Stimulated activated naive B cell treated with anti-CD40 and anti-IgM and Interleukin-4, amounts not matched to agents 10 μg/mL and 1 μg/mL and 100 μg/mL, for 72 hours (primary cell): ENCODE data around the gene PPP2R5D.
A peak's percentile ranks its signal among the peaks of the same experiment; 100 is the strongest.
"Not testable (repeated sequence)": the region's sequence is repeated elsewhere in the genome, so short reads cannot be mapped to it uniquely, and the experiment has no call there.

Experiments
- ATAC-seq, 2 donors: fragments of 150-1000 bp; cut with Tn5 transposase; replicated peaks; 2 replicates each; pipeline ENCODE4 v1.10.0; 2021; ENCODE audit warnings: moderate library complexity in 1 of 2
- DNase-seq: peaks from one replicate; pipeline ENCODE4 v3.0.0; 2021
- H3K27ac Mint-ChIP-seq: one replicate; pipeline ENCODE4 v1.8.0; 2022; ENCODE audit warnings: mild to moderate bottlenecking, mixed read lengths
- H3K27me3 Mint-ChIP-seq, 2 donors: one replicate each; pipeline ENCODE4 v1.8.0; 2022; ENCODE audit warnings: mixed read lengths in 2 of 2
- H3K36me3 Mint-ChIP-seq, 2 donors: one replicate each; pipeline ENCODE4 v1.8.0; 2022; ENCODE audit warnings: mixed read lengths in 2 of 2, mild to moderate bottlenecking in 1 of 2
- H3K4me1 Mint-ChIP-seq, 2 donors: one replicate each; pipeline ENCODE4 v1.8.0; 2022; ENCODE audit warnings: mixed read lengths in 2 of 2, mild to moderate bottlenecking in 1 of 2
- H3K4me3 Mint-ChIP-seq, 2 donors: one replicate each; pipeline ENCODE4 v1.8.0; 2022; ENCODE audit warnings: mild to moderate bottlenecking in 2 of 2, mixed read lengths in 2 of 2, moderate library complexity in 1 of 2
- H3K9me3 Mint-ChIP-seq, 2 donors: one replicate each; pipeline ENCODE4 v1.8.0; 2022; ENCODE audit warnings: mixed read lengths in 2 of 2, mild to moderate bottlenecking in 1 of 2

Gene PPP2R5D

DNA sequence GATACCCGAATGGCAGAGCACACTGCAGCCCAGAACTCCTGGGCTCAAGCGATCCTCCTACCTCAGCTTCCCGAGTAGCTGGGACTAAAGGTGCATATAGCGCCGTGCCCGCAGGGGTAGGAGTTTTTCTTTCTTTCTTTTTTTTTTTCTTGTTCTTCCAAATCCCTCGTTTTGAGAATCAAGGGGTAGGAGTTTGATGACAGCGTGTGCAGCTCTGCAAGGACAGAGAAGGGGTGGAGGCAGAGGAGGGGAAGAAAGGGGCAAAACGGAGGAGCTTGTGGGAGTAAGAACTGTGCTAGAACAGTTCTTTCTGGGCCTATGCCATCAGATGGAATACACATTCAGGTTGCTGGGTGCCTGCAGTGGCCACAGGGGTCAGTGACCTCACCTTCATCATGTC, 52.3 kb downstream of the PPP2R5D start:
- H3K4me1 Mint-ChIP-seq: peaks cover 4 to 6% of the 10 kb centered on the region in 2 donors
- H3K27me3 Mint-ChIP-seq: no peaks in the 10 kb centered on the region
- H3K4me3 Mint-ChIP-seq: no peak overlapping the region
- no peak for ATAC-seq
- peak overlapping the region; percentile 20 for H3K27ac Mint-ChIP-seq
- H3K36me3 Mint-ChIP-seq: peaks cover 36 to 70% of the 10 kb centered on the region in 2 donors
- DNase-seq: no peak
- H3K9me3 Mint-ChIP-seq: no peaks in the 10 kb centered on the region

DNA sequence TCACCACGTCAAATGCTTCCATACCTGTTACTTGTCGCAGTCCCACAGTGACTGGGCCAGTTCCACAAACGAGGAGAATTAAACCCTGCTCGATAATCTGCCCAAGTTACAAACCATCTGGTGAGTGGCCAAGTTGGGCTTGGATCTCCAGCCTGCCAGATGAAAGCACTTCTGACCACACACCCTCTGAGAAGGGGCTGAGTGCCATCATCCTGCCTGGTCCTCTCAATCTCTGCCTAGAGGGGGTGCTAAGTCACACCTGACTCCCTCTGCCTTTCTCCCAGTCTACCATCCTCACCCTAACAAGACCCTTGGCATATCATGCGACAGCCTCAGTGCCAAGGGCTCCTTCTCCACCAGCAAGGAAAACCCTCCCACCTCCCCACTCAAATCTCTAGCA, 52.8 kb downstream of the PPP2R5D start:
- H3K9me3 Mint-ChIP-seq: no peaks in the 10 kb centered on the region
- ATAC-seq (no peak), DNase-seq (no peak)
- H3K4me1 Mint-ChIP-seq: peaks cover 4 to 6% of the 10 kb centered on the region in 2 donors
- H3K27me3 Mint-ChIP-seq: no peaks in the 10 kb centered on the region
- peak overlapping the region; percentile 10 for H3K27ac Mint-ChIP-seq
- H3K36me3 Mint-ChIP-seq: peaks cover 35 to 70% of the 10 kb centered on the region in 2 donors
- peak overlapping the region in 1 of 2 donors; percentile 19 for H3K4me3 Mint-ChIP-seq

DNA sequence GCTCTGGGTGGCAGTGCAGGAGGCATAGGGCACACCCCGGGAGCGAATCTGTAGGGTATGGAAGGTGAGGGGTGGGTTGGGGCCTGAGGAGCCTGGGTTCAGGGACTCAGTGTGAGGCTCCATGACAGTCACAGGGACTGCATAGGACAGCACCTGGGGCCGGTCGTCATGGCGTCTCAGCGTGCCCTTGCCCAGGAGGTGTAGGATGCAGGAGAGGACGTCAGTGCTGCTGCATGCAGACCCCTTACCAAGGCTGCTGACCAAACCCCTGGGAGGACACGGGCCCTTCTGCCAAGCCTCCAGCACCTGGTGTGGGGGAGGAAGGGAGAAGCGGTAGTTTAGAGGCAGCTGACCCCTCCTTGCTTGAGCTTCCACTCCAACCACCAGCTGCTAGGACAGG, 53.3 kb downstream of the PPP2R5D start:
- Mint-ChIP-seq H3K36me3 (peaks cover 38 to 72% of the 10 kb centered on the region in 2 donors), H3K27ac (peak overlapping the region; percentile 57), H3K27me3 (no peaks in the 10 kb centered on the region), H3K4me3 (peak overlapping the region in 1 of 2 donors; percentile 19), H3K4me1 (peaks cover 4 to 6% of the 10 kb centered on the region in 2 donors), H3K9me3 (no peaks in the 10 kb centered on the region)
- no peak for DNase-seq
- no peak for ATAC-seq

DNA sequence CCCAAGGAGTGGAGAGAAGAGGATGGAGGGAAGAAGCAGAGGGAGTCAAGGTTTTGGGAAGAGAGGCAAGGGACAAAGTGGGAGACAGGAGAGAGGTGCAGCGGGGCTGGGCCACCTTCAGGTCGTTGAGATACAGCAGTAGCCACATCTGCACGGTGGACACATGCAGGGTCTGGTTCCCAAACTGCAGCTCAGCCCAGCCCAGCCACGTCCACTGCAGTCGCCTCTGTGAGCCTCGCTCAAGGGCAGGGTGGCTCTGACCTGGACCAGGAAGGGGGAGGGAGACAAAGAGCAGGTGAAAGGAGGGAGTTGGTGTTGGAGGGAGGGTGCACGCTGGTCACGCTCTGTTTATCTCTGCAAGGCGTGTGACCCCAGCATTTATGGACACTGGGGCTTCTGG, 54.4 kb downstream of the PPP2R5D start:
- H3K9me3 Mint-ChIP-seq: no peaks in the 10 kb centered on the region
- DNase-seq: no peak
- H3K27me3 Mint-ChIP-seq: no peaks in the 10 kb centered on the region
- peak overlapping the region; percentile 65 for H3K27ac Mint-ChIP-seq
- peaks cover 44 to 73% of the 10 kb centered on the region in 2 donors for H3K36me3 Mint-ChIP-seq
- no peak for ATAC-seq
- no peak overlapping the region for H3K4me3 Mint-ChIP-seq
- H3K4me1 Mint-ChIP-seq: no peaks in the 10 kb centered on the region

DNA sequence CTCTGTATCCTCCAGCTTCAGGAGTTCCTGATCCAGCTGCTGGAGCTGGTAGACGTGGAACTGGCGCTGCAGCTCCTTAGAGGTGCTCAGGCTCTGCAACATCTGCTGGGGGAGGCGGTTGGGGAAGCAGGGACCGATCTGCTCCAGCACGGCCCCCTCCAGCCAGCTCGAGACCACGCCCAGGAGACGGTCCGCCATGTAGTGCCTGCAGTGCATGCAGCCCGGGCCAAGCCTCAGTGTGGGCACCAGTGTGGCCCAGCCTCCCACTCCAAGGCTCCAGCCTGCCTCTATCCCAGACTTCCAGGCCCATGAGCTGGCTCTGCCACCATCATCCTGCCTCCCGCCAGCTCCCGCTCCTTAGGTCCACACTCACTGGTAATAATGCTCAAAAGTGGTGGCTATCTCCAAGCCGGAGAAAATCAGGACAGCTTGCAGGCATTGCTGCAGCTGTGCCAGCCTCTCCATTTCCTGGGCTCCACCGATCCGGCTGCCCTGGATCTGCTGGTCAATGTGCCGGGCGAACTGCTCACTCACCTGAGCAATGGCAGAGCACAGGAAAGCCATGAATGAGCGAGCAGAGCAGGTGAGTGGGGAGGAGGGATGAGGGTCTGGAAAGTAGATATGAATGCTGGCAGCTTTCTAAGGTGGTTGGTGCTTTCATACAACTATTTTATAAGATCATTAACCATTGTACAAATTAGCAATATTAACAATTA, 56.3 kb downstream of the PPP2R5D start:
- ATAC-seq (no peak), DNase-seq (no peak)
- Mint-ChIP-seq H3K27ac (no peak overlapping the region), H3K9me3 (no peaks in the 10 kb centered on the region), H3K4me1 (no peaks in the 10 kb centered on the region), H3K27me3 (no peaks in the 10 kb centered on the region), H3K4me3 (no peak overlapping the region), H3K36me3 (peaks cover 50 to 77% of the 10 kb centered on the region in 2 donors)

DNA sequence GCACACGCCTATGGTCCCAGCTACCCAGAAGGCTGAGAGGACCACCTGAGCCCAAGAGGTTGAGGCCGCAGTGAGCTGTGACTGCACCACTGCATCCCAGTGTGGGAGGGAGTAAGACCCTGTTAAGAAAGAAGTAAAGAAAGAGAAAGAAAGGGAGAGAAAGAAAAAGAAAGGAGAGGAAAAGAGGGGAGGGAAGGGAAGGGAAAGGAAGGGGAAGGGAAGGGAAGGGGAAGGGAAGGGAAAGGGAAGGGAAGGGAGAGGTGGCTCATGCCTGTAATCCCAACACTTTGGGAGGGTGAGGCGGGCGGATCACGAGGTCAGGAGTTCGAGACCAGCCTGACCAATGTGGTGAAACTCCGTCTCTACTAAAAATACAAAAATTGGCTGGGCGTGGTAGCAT, 57.1 kb downstream of the PPP2R5D start:
- H3K9me3 Mint-ChIP-seq, H3K27me3 Mint-ChIP-seq, H3K4me1 Mint-ChIP-seq, ATAC-seq, DNase-seq, H3K4me3 Mint-ChIP-seq: not testable (repeated sequence)
- Mint-ChIP-seq H3K36me3 (peaks cover 54 to 81% of the 10 kb centered on the region in 2 donors), H3K27ac (peak overlapping the region; percentile 15)

DNA sequence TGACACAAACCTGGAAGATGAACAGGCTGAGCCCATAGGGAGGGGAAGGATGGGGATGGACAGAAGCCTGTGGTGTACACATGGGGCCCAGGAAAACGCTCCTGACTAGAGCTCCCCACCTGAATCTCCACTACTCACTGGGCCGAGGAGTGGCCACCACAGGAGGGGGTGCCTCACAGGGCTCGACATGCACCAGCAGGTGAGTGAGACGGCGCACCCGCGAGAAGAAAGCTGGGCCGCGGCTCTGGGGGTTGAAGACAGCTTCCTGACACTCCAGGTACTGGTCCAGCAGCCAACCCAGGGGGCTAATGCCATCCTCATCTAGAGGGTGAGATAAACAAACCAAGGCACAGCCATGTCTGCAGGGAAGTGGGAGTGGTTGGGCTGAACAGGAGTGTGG, 58.9 kb downstream of the PPP2R5D start:
- DNase-seq: no peak
- Mint-ChIP-seq H3K27ac (no peak overlapping the region), H3K4me1 (peaks cover 0 to 5% of the 10 kb centered on the region in 2 donors), H3K36me3 (peaks cover 51 to 72% of the 10 kb centered on the region in 2 donors), H3K27me3 (no peaks in the 10 kb centered on the region), H3K4me3 (no peak overlapping the region), H3K9me3 (no peaks in the 10 kb centered on the region)
- no peak for ATAC-seq

DNA sequence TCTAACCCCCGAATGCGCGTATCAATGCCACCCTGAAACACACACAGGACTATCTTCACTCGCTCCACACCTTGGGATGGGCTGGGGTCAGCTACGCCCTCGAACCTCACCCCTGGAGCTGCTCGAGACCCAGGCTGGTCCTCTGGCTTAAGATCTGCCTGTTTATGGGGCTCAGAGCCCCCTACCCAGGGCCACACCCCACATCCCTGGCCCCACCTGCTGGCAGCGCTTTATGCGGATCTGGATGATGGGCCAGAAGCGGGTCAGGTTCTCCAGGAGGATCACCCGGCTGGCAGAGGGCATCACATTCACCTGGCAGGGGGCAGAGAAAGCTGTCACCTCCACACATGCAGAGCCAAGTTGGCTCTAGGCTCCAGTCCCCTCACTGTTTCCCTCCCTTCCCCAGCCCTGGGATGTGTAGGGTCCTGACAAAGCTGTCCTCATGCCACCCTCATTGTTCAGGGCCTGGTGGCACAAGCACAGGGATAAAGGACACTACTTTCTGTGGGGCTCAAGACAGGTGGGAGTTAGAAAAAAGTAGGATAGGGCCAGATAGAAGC, 61.1 kb downstream of the PPP2R5D start:
- Mint-ChIP-seq H3K4me3 (no peak overlapping the region), H3K27ac (peak overlapping the region; percentile 48), H3K4me1 (peaks cover 6 to 7% of the 10 kb centered on the region in 2 donors), H3K27me3 (no peaks in the 10 kb centered on the region), H3K36me3 (peaks cover 60 to 69% of the 10 kb centered on the region in 2 donors), H3K9me3 (no peaks in the 10 kb centered on the region)
- no peak for ATAC-seq
- no peak for DNase-seq

DNA sequence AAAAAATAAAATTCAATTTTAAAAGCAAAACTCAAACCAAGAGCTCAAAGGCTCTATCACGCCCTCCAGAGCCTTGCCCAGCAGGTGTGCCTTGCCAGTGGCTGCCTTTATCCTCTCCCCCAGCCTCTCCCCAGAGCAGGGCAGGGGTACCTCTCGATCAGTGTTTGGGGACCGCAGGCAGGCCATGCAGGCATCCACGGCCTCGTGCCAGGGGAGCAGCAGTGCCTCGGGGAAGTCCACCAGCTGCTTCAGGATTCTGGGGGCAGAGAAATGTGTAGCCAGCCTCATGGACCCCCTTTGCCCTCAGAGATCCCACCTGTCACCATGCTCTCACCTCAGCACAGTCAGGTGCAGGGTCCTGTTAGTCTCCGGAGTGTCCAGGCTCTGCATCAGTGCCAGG, 63.6 kb downstream of the PPP2R5D start:
- H3K27ac Mint-ChIP-seq: no peak overlapping the region
- DNase-seq (no peak), ATAC-seq (no peak)
- no peak overlapping the region for H3K4me3 Mint-ChIP-seq
- H3K4me1 Mint-ChIP-seq: peaks cover 25 to 32% of the 10 kb centered on the region in 2 donors
- H3K36me3 Mint-ChIP-seq: peaks cover 54 to 69% of the 10 kb centered on the region in 2 donors
- no peaks in the 10 kb centered on the region for H3K27me3 Mint-ChIP-seq
- H3K9me3 Mint-ChIP-seq: no peaks in the 10 kb centered on the region

DNA sequence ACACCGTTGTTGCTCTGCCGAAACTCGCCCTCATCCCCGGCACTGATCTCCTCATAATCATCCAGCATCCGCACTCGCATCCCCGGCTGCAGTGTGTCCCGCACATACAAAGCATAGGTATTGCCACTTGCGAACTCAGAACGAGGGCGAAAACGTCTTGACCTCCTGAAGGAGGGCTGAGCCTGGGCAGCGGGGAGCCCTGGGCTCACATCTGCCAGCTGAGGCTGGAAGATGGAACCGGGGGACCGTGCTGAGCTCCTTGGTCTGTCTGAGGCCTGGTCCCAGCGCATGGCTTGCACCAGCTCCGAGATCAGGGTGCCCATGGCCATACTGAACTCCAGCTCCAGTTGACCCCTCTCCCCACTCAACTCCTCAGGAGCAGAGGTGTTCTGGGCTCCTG, 66.6 kb downstream of the PPP2R5D start:
- DNase-seq (no peak), ATAC-seq (no peak)
- no peak overlapping the region for H3K4me3 Mint-ChIP-seq
- peaks cover 38 to 52% of the 10 kb centered on the region in 2 donors for H3K4me1 Mint-ChIP-seq
- no peaks in the 10 kb centered on the region for H3K27me3 Mint-ChIP-seq
- H3K27ac Mint-ChIP-seq: peak overlapping the region; percentile 43
- no peaks in the 10 kb centered on the region for H3K9me3 Mint-ChIP-seq
- H3K36me3 Mint-ChIP-seq: peaks cover 52 to 70% of the 10 kb centered on the region in 2 donors

DNA sequence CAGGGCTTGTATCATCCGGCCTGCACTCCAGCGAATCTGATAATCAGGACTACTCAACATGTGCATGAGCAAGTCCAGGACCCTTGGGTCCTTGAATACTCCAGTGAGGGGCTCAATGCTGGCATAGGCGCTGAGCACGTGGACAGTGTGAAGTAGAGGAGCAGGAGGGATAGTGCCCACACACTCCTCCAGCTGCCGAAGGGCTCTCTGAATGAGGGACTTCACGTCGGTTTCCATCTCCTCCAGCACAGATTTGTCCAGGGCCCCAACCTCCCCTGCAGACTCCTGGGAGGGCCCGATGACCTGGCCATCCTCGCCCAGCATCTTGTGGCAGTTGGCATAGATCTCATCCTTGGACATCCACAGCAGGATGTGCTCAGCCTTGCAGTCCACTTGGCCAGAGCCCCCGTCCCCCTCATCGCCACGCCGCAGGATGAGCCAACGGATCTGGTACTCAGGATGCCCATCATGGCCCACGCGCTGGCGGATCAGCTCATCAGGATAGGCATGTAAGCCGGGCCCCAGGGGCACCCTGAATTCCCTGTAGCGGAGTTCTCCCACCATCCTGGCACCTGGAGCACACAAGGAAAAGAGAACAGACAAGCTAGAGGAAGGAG, 68.0 kb downstream of the PPP2R5D start:
- H3K27me3 Mint-ChIP-seq: no peaks in the 10 kb centered on the region
- H3K27ac Mint-ChIP-seq: peak overlapping the region; percentile 95
- peaks cover 38 to 50% of the 10 kb centered on the region in 2 donors for H3K4me1 Mint-ChIP-seq
- no peaks in the 10 kb centered on the region for H3K9me3 Mint-ChIP-seq
- DNase-seq (no peak), ATAC-seq (no peak)
- peaks cover 45 to 62% of the 10 kb centered on the region in 2 donors for H3K36me3 Mint-ChIP-seq
- peak overlapping the region; percentile 96 to 100 for H3K4me3 Mint-ChIP-seq

DNA sequence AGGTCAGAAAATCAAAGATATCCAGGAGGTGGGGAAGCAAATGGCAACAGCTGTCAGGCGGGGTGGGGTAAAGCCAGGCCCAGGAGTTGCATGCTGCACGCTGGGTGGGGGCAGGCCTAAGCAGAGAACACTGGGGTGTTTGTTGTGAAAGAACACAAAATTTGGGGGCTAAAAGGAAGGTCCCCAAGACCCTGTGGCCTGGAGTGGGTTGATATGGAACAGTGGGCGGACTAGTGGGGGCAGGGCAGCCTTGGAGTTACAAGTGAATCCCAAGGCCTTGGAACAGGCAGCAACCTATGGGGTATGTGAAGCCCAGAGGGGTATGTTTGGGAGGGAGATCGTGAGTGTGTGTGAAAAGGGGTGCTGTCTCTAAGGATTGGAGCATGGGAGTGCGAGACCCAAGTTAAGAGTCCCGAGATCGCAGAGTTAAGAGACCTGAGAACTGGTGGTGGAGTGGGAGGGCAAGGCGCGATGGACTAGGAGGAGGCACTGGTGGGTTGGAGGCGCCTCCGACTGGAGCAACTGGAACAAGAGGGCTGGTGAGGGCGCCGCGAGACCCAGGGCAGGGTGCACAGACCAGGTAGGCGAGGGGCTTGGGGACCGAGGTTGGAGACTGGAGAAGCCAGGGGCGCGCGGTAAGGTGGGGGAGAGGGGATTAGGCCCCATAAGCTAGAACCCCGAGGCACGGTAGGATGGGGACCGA, 68.6 kb downstream of the PPP2R5D start:
- Mint-ChIP-seq H3K4me1 (peaks cover 40 to 56% of the 10 kb centered on the region in 2 donors), H3K27ac (peak overlapping the region; percentile 95), H3K4me3 (peak overlapping the region; percentile 96 to 100), H3K27me3 (no peaks in the 10 kb centered on the region), H3K36me3 (peaks cover 41 to 68% of the 10 kb centered on the region in 2 donors), H3K9me3 (no peaks in the 10 kb centered on the region)
- DNase-seq: no peak
- peak; percentile 37 to 44 for ATAC-seq

DNA sequence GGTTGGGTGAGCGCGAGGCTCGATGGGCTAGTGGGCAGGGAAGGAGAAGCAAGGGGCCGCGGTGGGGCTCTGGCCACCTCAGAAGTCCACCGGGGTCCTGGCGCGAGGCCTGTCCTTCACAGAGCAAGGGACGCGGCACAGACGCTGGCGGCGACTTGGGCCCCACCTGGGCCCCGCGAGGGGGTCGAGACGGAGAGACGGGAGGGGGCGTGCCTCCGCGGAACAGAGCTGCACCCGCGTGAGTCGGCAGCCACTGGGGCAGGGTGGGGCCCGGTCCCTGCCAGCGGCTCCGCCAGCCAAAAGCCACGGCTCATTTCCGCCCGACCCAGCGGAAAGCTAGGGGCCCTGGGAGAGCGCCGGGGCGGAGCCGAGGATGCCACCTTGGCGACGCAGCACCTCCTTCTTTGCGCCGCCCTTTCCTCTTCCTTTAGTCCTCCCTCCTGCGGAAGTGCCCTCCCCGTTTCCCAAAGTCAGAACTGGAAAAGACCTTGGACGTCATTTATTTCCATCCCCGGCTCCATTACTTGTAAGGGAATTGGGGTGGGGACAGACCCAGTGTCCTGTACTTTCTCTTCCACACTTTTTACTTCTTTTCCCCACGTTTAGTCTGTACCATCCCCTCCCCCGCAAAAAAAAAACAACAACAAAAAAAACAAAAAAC, 69.3 kb downstream of the PPP2R5D start, which contains the start of gene CUL7:
TSS of gene CUL7 (minus strand) at position 307 of the 661 bp plus-strand sequence. CDS start 1,063 bp downstream, outside the sequence.
- Mint-ChIP-seq H3K27ac (peak within 1 kb of the TSS; percentile 95), H3K36me3 (peaks cover 41 to 72% of the 10 kb centered on the region in 2 donors)

More for the DNA sequence above, 69.3 kb downstream of the PPP2R5D start, which contains the start of gene CUL7:
- peak; percentile 82 for DNase-seq
- peak; percentile 98 to 99 for ATAC-seq
- Mint-ChIP-seq H3K4me1 (peaks cover 45 to 62% of the 10 kb centered on the region in 2 donors), H3K4me3 (peak within 1 kb of the TSS; percentile 96 to 100), H3K27me3 (no peaks in the 10 kb centered on the region), H3K9me3 (no peaks in the 10 kb centered on the region)
